Small intestine (tissue), 7 donors: ENCODE results near the gene PSMB3. TPM values are rescaled to one million over a fixed set of nuclear protein-coding genes. Genes with fewer than 3 reads are reported as not detected.
A peak's percentile ranks its signal among the peaks of the same experiment; 100 is the strongest.

ENCODE experiments used
- DNase-seq, 2 donors: peaks; one replicate each; pipeline versions ENCODE4 v3.0.0 to v3.0.0-alpha.2; 2013
- FAIRE-seq: peaks from 2 replicates; lab custom pipeline; 2012; peaks lifted over from hg19 to GRCh38; lab: Jason Lieb, UNC
- H3K27ac ChIP-seq, 3 donors: one replicate each; pipeline ENCODE4 v1.5.1; 2013; ENCODE audit warnings: low read length in 2 of 3, mild to moderate bottlenecking in 2 of 3, control low read depth in 1 of 3, inconsistent platforms in 1 of 3, low read depth in 1 of 3, moderate library complexity in 1 of 3
- H3K27me3 ChIP-seq, 3 donors: one replicate each; pipeline ENCODE4 v1.6.1; 2013; ENCODE audit warnings: low read length in 3 of 3, inconsistent platforms in 1 of 3; ENCODE audit not compliant: control insufficient read depth in 3 of 3, insufficient read depth in 3 of 3
- H3K36me3 ChIP-seq, 3 donors: one replicate each; pipeline ENCODE4 v1.6.1; 2013; ENCODE audit warnings: low read length in 3 of 3, inconsistent platforms in 1 of 3, low read depth in 1 of 3, mild to moderate bottlenecking in 1 of 3, moderate library complexity in 1 of 3; ENCODE audit not compliant: control insufficient read depth in 3 of 3, insufficient read depth in 2 of 3
- H3K4me1 ChIP-seq, 3 donors: one replicate each; pipeline ENCODE4 v1.6.1; 2013; ENCODE audit warnings: low read length in 2 of 3, inconsistent platforms in 1 of 3, low read depth in 1 of 3, mild to moderate bottlenecking in 1 of 3, moderate library complexity in 1 of 3; ENCODE audit not compliant: control insufficient read depth in 3 of 3, insufficient read depth in 2 of 3
- H3K4me3 ChIP-seq, 3 donors: one replicate each; pipeline ENCODE4 v1.5.1; 2013; ENCODE audit warnings: low read length in 3 of 3, control low read depth in 1 of 3, inconsistent platforms in 1 of 3, low read depth in 1 of 3, mild to moderate bottlenecking in 1 of 3, moderate library complexity in 1 of 3
- H3K9me3 ChIP-seq, 2 donors: one replicate each; pipeline ENCODE4 v1.6.1; 2013; ENCODE audit warnings: low read depth in 1 of 2, low read length in 1 of 2; ENCODE audit not compliant: control insufficient read depth in 2 of 2, insufficient read depth in 1 of 2
- WGBS, 3 donors: extraction: QIAGEN DNeasy Blood & Tissue Kit; methylation state at CpG; one replicate each; pipeline ENCODE4 v1.1.7; 2013; 5-methylcytosine and 5-hydroxymethylcytosine counted together
- polyA plus RNA-seq, 4 donors: library from polyadenylated mRNA; stranded (reverse) in 3 of 4; unstranded in 1 of 4; fragments of 200-250 nt in 3 of 4; fragments of 120-200 nt in 1 of 4; gene quantifications; one replicate each; pipeline versions ENCODE4 v1.2.1 to v1.2.3, GENCODE V29; 2013
- donor health status: healthy with polysubstance abuse.
- donor health status: control.
- donor health status: control.
- donor health status: Bipolar disorder and iron deficiency.
- donor health status: healthy.

Gene PSMB3
- polyA plus RNA-seq, 4 donors: 114 to 310 (median 248) TPM

GRCh38 chr17:38747463-38748148 is 4.9 kb upstream of the PSMB3 start:
- H3K36me3 ChIP-seq: peaks cover 0 to 13% (median 0%) of the 10 kb centered on the region in 3 donors
- no peaks in the 10 kb centered on the region for H3K9me3 ChIP-seq
- H3K27me3 ChIP-seq: peaks cover 0 to 10% (median 3%) of the 10 kb centered on the region in 3 donors
- WGBS, 3 donors: 1% methylated on average over 38 to 64 of the region's 64 CpGs
- peak overlapping the region in 2 of 3 donors; percentile 11 to 81 for H3K27ac ChIP-seq
- FAIRE-seq: no peak
- DNase-seq: peak in 1 of 2 donors; percentile 51
- peaks cover 5 to 59% (median 7%) of the 10 kb centered on the region in 3 donors for H3K4me1 ChIP-seq
- H3K4me3 ChIP-seq: peak overlapping the region; percentile 55 to 95 (median 64)

- FAIRE-seq: no peak
- Histone ChIP-seq H3K4me1 (peaks cover 5 to 52% (median 7%) of the 10 kb centered on the region in 3 donors), H3K4me3 (peak within 1 kb of the TSS; percentile 55 to 95 (median 64)), H3K27me3 (peaks cover 0 to 10% (median 3%) of the 10 kb centered on the region in 3 donors), H3K9me3 (no peaks in the 10 kb centered on the region), H3K36me3 (peaks cover 0 to 13% (median 0%) of the 10 kb centered on the region in 3 donors), H3K27ac (peak within 1 kb of the TSS; percentile 13 to 88 (median 81))
- DNase-seq: peak; percentile 79 to 92
- 0 to 2% (median 1%) methylated on average over 38 to 47 of the region's 47 CpGs for WGBS, 3 donors
Observed at GRCh38 chr17:38748149-38748891, 4.2 kb upstream of the PSMB3 start, which contains the start of gene PCGF2. TSS of gene PCGF2 (minus strand) at chr17:38748336. CDS start at chr17:38740402, 7,934 bp downstream.

- WGBS, 3 donors: 0 to 1% (median 0%) methylated on average over 22 to 32 of the region's 32 CpGs
Observed at GRCh38 chr17:38748892-38749222, 3.7 kb upstream of the PSMB3 start.

GRCh38 chr17:38749223-38750043 is 3.1 kb upstream of the PSMB3 start:
- WGBS, 3 donors: 1% methylated on average over 60 to 79 of the region's 79 CpGs

More at GRCh38 chr17:38748892-38749222, 3.7 kb upstream of the PSMB3 start:
- H3K4me3 ChIP-seq: peak overlapping the region; percentile 47 to 95 (median 55)
- DNase-seq (no peak), FAIRE-seq (no peak)
- H3K27ac ChIP-seq: peak overlapping the region; percentile 13 to 88 (median 72)
- peaks cover 0 to 13% (median 0%) of the 10 kb centered on the region in 3 donors for H3K36me3 ChIP-seq
- H3K9me3 ChIP-seq: no peaks in the 10 kb centered on the region
- H3K27me3 ChIP-seq: peaks cover 0 to 10% (median 3%) of the 10 kb centered on the region in 3 donors
- peaks cover 7 to 49% (median 9%) of the 10 kb centered on the region in 3 donors for H3K4me1 ChIP-seq

GRCh38 chr17:38750044-38750311 is 2.6 kb upstream of the PSMB3 start:
- peak overlapping the region; percentile 29 to 95 (median 55) for H3K4me3 ChIP-seq
- H3K9me3 ChIP-seq: no peaks in the 10 kb centered on the region
- peaks cover 7 to 49% (median 10%) of the 10 kb centered on the region in 3 donors for H3K4me1 ChIP-seq
- FAIRE-seq (no peak), DNase-seq (no peak)
- H3K27me3 ChIP-seq: peaks cover 0 to 10% (median 3%) of the 10 kb centered on the region in 3 donors
- H3K36me3 ChIP-seq: peaks cover 0 to 17% (median 0%) of the 10 kb centered on the region in 3 donors
- WGBS, 3 donors: 4 to 9% (median 8%) methylated on average over 12 of the region's 12 CpGs
- peak overlapping the region in 2 of 3 donors; percentile 72 to 88 for H3K27ac ChIP-seq

More at GRCh38 chr17:38749223-38750043, 3.1 kb upstream of the PSMB3 start:
- H3K27me3 ChIP-seq: peaks cover 0 to 10% (median 3%) of the 10 kb centered on the region in 3 donors
- peaks cover 7 to 49% (median 10%) of the 10 kb centered on the region in 3 donors for H3K4me1 ChIP-seq
- H3K27ac ChIP-seq: peak overlapping the region; percentile 13 to 88 (median 72)
- no peak for FAIRE-seq
- H3K9me3 ChIP-seq: no peaks in the 10 kb centered on the region
- H3K4me3 ChIP-seq: peak overlapping the region; percentile 47 to 95 (median 55)
- DNase-seq: peak; percentile 72 to 77
- peaks cover 0 to 16% (median 0%) of the 10 kb centered on the region in 3 donors for H3K36me3 ChIP-seq

- Histone ChIP-seq H3K4me3 (peak overlapping the region in 2 of 3 donors; percentile 16 to 95), H3K27ac (peak overlapping the region in 2 of 3 donors; percentile 4 to 88), H3K4me1 (peaks cover 7 to 46% (median 10%) of the 10 kb centered on the region in 3 donors), H3K9me3 (no peaks in the 10 kb centered on the region), H3K36me3 (peaks cover 0 to 18% (median 0%) of the 10 kb centered on the region in 3 donors), H3K27me3 (peaks cover 0 to 10% (median 3%) of the 10 kb centered on the region in 3 donors)
- 19 to 22% (median 20%) methylated on average over 28 of the region's 28 CpGs for WGBS, 3 donors
- no peak for FAIRE-seq
- peak in 1 of 2 donors; percentile 50 for DNase-seq
Observed at GRCh38 chr17:38750312-38751121, 2.0 kb upstream of the PSMB3 start.

GRCh38 chr17:38751144-38751807 is 1.3 kb upstream of the PSMB3 start:
- H3K9me3 ChIP-seq: no peaks in the 10 kb centered on the region
- FAIRE-seq (no peak), DNase-seq (no peak)
- peaks cover 0 to 10% (median 3%) of the 10 kb centered on the region in 3 donors for H3K27me3 ChIP-seq
- peaks cover 7 to 38% (median 10%) of the 10 kb centered on the region in 3 donors for H3K4me1 ChIP-seq
- H3K27ac ChIP-seq: peak overlapping the region in 1 of 3 donors; percentile 4
- H3K4me3 ChIP-seq: peak overlapping the region in 2 of 3 donors; percentile 16 to 18
- H3K36me3 ChIP-seq: peaks cover 0 to 19% (median 7%) of the 10 kb centered on the region in 3 donors
- 1 to 4% (median 4%) methylated on average over 10 of the region's 10 CpGs for WGBS, 3 donors
